Activated CD8-positive, alpha-beta memory T cell treated with anti-CD3 and anti-CD28 coated beads, Interleukin-2, amount 50 U/mL, for 1 hour (primary cell): ENCODE results near the gene FRY.

Source experiments
- DNase-seq: peaks from one replicate; pipeline ENCODE4 v3.0.0-alpha.2; 2020; ENCODE audit errors: extremely low read depth

The FRY gene

DNA sequence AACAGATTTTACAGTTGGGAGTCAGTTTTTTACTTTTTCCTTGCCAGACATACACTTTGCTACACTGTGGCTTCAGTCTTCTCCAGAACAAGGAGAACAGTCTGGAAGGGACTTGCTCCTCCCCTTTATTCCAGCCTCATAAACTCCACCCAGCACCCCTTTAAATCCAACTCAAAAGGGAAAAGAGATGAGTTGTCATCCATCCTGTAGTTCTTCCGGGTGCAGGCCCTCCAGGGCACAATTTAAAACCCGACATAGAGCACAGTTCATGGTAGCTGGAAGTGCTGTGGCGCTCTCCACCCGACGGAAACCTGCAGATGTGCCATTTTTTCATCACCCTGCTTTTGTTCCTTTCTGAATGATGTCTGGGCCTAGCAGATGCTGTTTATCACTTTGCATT lies 184.7 kb downstream of the FRY start:
- no peak for DNase-seq

GRCh38 chr13:32222046-32222676 lies 190.6 kb downstream of the FRY start:
- DNase-seq, result no peak

DNA sequence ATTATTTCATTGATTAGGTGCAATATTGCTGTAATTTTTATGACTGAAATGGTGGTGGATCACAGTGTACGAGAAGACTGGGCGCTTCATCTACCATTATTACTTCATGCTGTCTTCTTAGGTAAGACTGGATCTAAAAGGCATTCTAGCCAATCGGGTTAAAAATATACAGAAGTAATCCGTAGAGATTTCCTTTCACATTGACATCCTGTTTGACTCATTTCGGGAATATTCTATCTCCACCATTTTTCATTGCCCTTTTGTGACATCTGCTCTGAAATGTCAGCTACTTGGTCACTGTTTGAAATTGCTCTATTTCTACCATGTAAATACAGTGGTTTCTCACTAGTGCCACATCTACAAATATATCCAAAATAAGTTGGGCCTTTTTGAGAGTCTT lies 193.3 kb downstream of the FRY start:
- no peak for DNase-seq

DNA sequence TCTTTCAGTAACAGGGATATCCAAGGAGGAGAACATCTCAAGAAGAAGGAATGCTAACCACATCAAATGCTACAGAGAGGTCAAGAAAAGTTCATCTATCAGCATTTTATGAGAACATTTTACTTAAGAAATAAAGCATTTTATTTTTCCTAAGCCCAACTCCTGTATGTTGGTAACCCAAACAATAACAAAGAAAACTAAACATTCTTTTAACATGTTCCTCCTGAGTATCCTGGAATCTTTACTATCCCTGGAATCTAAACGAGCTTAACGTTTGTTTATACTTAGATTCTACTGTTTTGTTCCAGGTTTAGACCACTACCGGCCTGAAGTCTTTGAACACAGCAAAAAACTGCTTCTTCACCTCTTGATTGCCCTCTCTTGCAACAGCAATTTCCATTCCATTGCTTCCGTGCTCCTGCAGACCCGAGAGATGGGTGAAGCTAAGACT lies 193.9 kb downstream of the FRY start:
- DNase-seq, result no peak

DNA sequence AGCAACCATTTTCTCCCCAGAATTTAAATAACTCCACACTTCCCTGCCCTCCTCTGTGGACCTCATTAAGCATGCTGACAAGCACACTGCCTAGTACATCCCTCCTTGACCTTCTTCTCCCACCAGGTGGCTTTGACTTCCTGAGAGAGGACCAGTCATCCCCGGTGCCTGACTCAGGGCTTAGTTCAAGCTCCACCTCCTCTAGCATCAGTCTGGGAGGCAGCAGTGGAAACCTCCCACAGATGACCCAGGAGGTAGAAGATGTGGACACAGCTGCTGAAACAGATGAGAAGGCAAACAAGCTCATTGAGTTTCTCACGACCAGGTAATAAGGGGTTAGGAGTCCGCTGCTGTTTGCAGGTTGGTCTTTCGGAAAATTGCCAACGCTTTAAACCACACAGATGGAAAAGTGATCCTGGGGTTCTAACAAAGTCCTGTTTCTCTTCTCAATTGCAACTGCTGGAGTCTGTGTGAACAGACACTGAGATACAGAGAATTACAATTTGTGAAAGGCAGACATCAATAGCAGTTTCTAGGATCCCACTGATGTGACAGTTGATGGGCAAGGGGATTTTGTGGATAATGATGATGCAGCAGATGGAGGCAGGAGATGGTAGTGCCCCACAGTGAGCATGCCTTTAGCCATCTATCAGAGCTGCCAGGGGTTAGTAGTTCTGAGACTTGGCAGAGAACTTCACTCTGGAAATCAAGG lies 196.9 kb downstream of the FRY start:
- DNase-seq, result no peak

GRCh38 chr13:32229443-32229842 lies 197.9 kb downstream of the FRY start:
- DNase-seq, result no peak

DNA sequence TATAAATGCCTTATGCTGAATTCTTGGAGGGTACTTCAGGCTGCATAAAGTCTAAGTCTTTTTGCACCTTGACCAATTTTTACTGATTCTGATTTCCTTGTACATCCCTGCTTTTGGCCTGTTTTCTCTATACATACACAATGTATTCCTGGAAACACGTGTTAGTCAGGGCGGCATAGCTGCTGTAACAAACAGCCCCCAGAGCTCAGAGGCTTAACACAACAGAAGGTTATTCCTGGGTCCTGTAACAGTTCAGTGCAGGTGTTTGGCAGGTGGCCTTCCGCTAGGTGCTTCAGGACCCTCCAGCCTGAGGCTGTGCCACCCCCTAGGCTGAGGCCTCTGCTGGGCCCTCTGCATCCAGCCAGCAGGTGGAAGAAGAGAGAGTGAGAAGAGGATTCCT lies 200.7 kb downstream of the FRY start:
- DNase-seq, result no peak

DNA sequence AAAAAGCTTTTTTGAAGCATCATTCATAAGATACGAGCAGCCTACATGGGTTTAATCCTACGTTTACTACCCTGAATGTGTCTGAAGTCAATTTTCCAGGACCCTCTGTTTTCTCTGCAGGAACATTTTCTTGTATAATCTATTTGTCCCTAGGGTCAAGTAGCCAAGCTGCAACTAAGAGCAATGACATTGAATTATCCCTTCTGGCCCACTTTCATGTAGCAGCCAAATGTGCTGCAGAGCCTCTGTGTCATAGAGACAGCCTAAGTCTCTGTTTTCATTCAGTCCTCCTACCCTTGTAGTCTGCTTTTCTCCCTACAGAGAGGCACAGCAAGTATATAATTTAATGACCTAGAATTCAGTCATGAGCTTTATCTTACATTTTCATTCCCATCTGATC lies 201.5 kb downstream of the FRY start:
- DNase-seq, result no peak

DNA sequence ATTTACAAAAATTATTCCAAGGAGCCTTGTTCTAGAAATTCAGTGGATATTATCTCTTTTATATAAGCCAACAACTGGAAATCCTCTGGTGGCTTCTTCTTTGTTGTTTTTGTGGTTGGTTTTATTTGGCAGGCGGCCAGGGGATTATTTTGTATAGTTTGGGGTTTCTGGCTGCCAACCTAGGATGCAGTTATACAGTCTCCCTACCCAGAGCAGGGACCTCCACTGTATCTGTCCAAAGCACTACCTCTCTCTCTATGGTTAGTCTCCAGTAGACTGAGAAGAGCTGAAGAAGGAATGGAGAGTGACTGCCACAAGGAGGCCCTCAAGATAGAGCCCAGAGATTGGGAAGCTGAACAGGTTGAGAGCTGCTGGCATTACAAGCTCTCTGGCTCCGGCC lies 203.3 kb downstream of the FRY start:
- no peak for DNase-seq

DNA sequence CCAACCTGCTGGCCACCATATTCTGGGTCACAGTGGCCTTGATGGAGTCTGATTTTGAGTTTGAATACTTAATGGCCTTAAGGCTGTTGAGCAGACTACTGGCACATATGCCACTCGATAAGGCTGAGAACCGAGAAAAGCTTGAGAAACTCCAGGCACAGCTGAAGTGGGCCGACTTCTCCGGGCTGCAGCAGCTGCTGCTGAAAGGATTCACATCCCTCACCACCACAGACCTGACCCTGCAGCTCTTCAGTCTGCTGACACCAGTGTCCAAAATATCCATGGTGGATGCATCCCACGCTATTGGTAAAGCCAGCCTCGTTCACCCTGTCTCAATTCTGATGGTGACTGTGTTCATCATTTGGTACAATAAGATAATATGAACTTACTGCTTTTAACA lies 206.1 kb downstream of the FRY start:
- no peak for DNase-seq

GRCh38 chr13:32243695-32244094 lies 212.1 kb downstream of the FRY start:
- no peak for DNase-seq

DNA sequence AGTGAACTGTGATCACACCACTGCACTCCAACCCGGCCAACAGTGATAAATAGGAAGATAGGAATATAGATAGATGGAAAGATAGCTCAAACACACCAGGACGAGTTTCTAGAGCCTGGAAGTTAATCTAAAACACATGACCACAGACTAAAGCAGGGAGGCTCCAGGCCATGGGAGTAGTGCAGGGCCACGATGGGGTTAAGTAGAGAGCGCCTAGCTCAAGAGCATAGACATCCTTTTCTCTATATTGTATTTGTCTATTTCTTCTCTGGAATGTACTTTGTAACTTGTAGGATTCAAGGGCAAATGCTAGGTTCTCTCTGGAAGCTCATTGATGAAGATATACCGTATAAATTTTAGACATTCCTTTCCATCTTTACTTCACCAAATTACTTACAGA lies 214.0 kb downstream of the FRY start:
- DNase-seq, result no peak

- no peak for DNase-seq
These were observed 214.9 kb downstream of the FRY start for GRCh38 chr13:32246468-32246867.

DNA sequence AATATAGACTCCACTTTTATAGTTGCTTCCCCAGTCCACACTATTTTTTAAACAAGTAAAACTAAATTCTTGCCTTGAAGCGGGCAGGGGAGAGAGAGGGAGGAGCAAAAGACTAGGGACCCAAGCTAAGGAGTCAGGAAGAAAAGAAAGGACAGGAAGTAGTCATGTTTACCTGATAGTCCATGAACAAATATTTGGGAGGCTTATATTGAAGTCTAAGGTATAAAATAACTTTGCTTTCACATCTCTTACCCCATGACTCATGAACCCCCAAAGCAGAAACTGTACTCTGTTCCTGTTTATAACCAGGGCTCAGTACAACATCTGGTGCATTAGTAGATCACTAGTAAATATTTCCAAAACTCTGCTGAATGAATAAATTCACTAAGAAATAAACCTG lies 216.3 kb downstream of the FRY start:
- no peak for DNase-seq

GRCh38 chr13:32248801-32249200 lies 217.2 kb downstream of the FRY start:
- no peak for DNase-seq

DNA sequence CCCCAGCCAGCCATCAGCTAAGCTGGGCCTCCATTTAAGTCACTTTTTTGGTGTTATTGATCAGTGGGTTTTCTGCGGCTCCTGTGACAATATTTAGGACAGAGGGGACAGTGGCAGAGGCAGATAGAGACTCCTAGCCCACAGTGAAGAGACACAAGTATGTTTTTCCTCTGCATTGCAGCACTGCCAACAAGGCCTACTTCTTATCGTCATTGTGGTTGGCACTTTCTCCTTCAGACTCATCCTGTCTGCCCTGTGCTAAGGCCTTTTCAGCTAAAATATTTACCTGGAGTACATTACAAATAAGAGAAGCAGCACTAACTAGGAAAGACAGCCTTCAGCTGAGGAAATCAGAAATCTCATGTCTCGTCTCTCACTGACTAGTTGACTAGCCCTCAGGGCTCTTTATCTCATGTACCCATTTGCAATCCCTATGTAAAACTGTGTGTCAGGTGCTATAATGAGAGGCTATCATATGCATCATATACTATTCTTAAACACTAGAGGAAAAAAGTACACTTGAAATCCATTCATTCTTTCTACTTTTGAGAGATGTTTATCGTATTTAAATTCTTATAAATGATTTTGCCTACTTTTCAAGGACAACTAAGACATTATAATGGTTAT lies 221.4 kb downstream of the FRY start:
- DNase-seq, result no peak

GRCh38 chr13:32253911-32254399 lies 222.4 kb downstream of the FRY start:
- no peak for DNase-seq

- DNase-seq, result no peak
These were observed 222.8 kb downstream of the FRY start for GRCh38 chr13:32254416-32254815.

GRCh38 chr13:32254916-32255723 lies 223.5 kb downstream of the FRY start:
- no peak for DNase-seq

DNA sequence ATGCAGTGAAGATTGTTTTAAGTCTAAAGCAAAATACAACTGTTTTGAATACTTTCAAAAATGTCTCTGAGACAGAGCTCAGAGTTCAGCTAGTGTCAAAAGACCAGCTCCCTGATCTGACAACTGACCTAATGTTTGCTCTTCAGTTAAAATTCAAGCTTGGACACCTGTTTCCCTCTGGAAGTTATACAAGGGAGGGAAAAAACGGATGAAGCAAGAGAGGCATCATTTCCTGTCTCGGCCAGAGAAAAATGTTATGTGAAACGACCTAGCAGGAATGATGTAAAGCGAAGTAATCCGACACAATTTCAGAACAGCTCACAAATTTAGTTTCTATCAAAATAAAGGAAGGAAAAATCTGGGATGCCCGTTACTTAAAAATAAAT lies 224.1 kb downstream of the FRY start:
- DNase-seq, result no peak

DNA sequence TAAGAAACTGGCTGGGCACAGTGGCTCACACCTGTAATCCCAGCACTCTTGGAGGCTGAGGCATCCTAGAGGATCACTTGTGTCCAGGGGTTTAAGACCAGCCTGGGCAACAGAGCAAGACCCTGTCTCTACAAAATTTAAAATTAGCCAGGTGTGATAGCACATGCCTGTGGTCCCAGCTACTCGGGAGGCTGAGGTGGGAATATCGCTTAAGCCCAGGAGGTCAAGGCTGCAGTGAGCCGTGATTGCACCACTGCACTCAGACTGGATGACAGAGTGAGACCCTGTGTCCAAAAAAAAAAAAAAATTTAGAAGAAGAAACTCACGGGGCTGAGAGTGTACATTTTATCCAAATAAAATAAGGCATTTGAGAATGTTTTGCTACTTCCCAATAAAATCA lies 224.7 kb downstream of the FRY start:
- DNase-seq, result no peak

- no peak for DNase-seq
These were observed 226.1 kb downstream of the FRY start for GRCh38 chr13:32257649-32258048.
